IMR-90 (cell line): Measurements from ENCODE around the gene BEGAIN. TPM values are rescaled to one million over a fixed set of nuclear protein-coding genes. Genes with fewer than 3 reads are reported as not detected.

Experiments
- ATAC-seq: fragments of 200-7000 bp; cut with Tn5 transposase; 2 replicates; pipeline ENCODE4 v1.9.1; 2020; ENCODE audit warnings: low read depth, mild to moderate bottlenecking, moderate library complexity
- BruUV-seq: library from RNA; stranded (reverse); fragments of 400-500 nt; replicated peaks from 2 replicates; lab custom pipeline; 2021; lab: Mats Ljungman, UMichigan
- CTCF ChIA-PET: fragments of 300-600 bp; formaldehyde crosslinking; extraction: SDS; loops from one replicate; lab custom pipeline; 2021; ENCODE audit warnings: antibody characterized with exemption; lab: Yijun Ruan, JAX
- POLR2A ChIA-PET: fragments of 300-600 bp; sonication (Branson Sonifier 250); formaldehyde crosslinking; loops from one replicate; lab custom pipeline; 2022; ENCODE audit warnings: antibody characterized with exemption; ENCODE audit not compliant: unreplicated experiment; lab: Charles Lee
- DNase-seq: peaks from one replicate; pipeline ENCODE4 v3.0.0; 2013
- H2AFZ ChIP-seq: replicated peaks from 2 replicates; pipeline ENCODE3; 2013; ENCODE audit warnings: low read length, mild to moderate bottlenecking; ENCODE audit not compliant: poor library complexity
- H2AK5ac ChIP-seq: 2 replicates; pipeline ENCODE4 v1.6.1; 2013; ENCODE audit warnings: low read depth, low read length, inconsistent platforms
- H2AK9ac ChIP-seq: replicated peaks from 2 replicates; pipeline ENCODE3; 2013; ENCODE audit warnings: mild to moderate bottlenecking, low read depth, low read length, moderate library complexity; ENCODE audit not compliant: poor library complexity
- H2BK120ac ChIP-seq: 2 replicates; pipeline ENCODE4 v1.6.1; 2013; ENCODE audit warnings: low read depth, low read length, inconsistent platforms
- H2BK15ac ChIP-seq: 3 replicates; pipeline ENCODE4 v1.6.1; 2013; ENCODE audit warnings: low read depth, low read length, inconsistent platforms
- H2BK20ac ChIP-seq: 2 replicates; pipeline ENCODE4 v1.6.1; 2013; ENCODE audit warnings: low read depth, mild to moderate bottlenecking, inconsistent platforms, low read length, moderate library complexity
- H2BK5ac ChIP-seq: 2 replicates; pipeline ENCODE4 v1.6.1; 2013; ENCODE audit warnings: mild to moderate bottlenecking, low read depth, low read length, inconsistent platforms; ENCODE audit not compliant: poor library complexity, severe bottlenecking
- H3K14ac ChIP-seq: replicated peaks from 2 replicates; pipeline ENCODE4 v1.6.1; 2013; ENCODE audit warnings: low read depth, low read length, inconsistent platforms
- H3K18ac ChIP-seq: 2 replicates; pipeline ENCODE4 v1.6.1; 2013; ENCODE audit warnings: low read depth, low read length, control low read depth
- H3K23ac ChIP-seq: 2 replicates; pipeline ENCODE4 v1.6.1; 2013; ENCODE audit warnings: low read depth, low read length, inconsistent platforms
- H3K27ac ChIP-seq: 2 replicates; pipeline ENCODE4 v1.5.1; 2013; ENCODE audit warnings: mild to moderate bottlenecking, control low read depth, low read length; ENCODE audit not compliant: insufficient read depth
- H3K27me3 ChIP-seq: 2 replicates; pipeline ENCODE4 v1.6.1; 2013; ENCODE audit warnings: low read length; ENCODE audit not compliant: control insufficient read depth, insufficient read depth
- H3K36me3 ChIP-seq: 2 replicates; pipeline ENCODE4 v1.6.1; 2013; ENCODE audit warnings: low read length, mixed read lengths; ENCODE audit not compliant: control insufficient read depth, insufficient read depth
- H3K4ac ChIP-seq: 2 replicates; pipeline ENCODE4 v1.6.1; 2013; ENCODE audit warnings: low read depth, low read length, inconsistent platforms
- H3K4me1 ChIP-seq: 2 replicates; pipeline ENCODE4 v1.6.1; 2013; ENCODE audit warnings: low read length, mixed read lengths; ENCODE audit not compliant: control insufficient read depth, insufficient read depth
- H3K4me2 ChIP-seq: 2 replicates; pipeline ENCODE4 v1.6.1; 2013; ENCODE audit warnings: low read depth, mild to moderate bottlenecking, control low read depth, low read length, moderate library complexity
- H3K4me3 ChIP-seq: 2 replicates; pipeline ENCODE4 v1.5.1; 2013; ENCODE audit warnings: low read depth, mild to moderate bottlenecking, control low read depth, low read length, moderate library complexity; ENCODE audit not compliant: insufficient read depth
- H3K56ac ChIP-seq: 2 replicates; pipeline ENCODE4 v1.6.1; 2013; ENCODE audit warnings: low read length, inconsistent platforms; ENCODE audit not compliant: insufficient read depth; ENCODE audit errors: extremely low read depth
- H3K79me1 ChIP-seq, 2 experiments: 2 replicates each; pipeline ENCODE4 v1.6.1; 2013; ENCODE audit warnings: low read length in 2 of 2, inconsistent platforms in 1 of 2, low read depth in 1 of 2
- H3K9ac ChIP-seq: 2 replicates; pipeline ENCODE4 v1.6.1; 2013; ENCODE audit warnings: low read depth, low read length, control low read depth
- H3K9me1 ChIP-seq: 2 replicates; pipeline ENCODE4 v1.6.1; 2013; ENCODE audit warnings: low read length, inconsistent platforms; ENCODE audit not compliant: insufficient read depth
- H3K9me3 ChIP-seq: 2 replicates; pipeline ENCODE4 v1.6.1; 2013; ENCODE audit warnings: low read length; ENCODE audit not compliant: control insufficient read depth, insufficient read depth
- H4K20me1 ChIP-seq: 2 replicates; pipeline ENCODE4 v1.6.1; 2013; ENCODE audit warnings: low read length, inconsistent platforms; ENCODE audit not compliant: insufficient read depth
- H4K5ac ChIP-seq: 2 replicates; pipeline ENCODE4 v1.6.1; 2013; ENCODE audit warnings: mild to moderate bottlenecking, low read depth, low read length, control low read depth
- H4K8ac ChIP-seq, 2 experiments: 2 replicates each; pipeline ENCODE4 v1.6.1; 2013; ENCODE audit warnings: low read depth in 2 of 2, low read length in 2 of 2, control low read depth in 1 of 2, inconsistent platforms in 1 of 2
- H4K91ac ChIP-seq: 2 replicates; pipeline ENCODE4 v1.6.1; 2013; ENCODE audit warnings: low read depth, low read length, inconsistent platforms; ENCODE audit not compliant: insufficient read depth
- BHLHE40 ChIP-seq: fragments of 150-350 bp; IDR thresholded peaks from 2 replicates; pipeline ENCODE4 v1.6.1; 2016; ENCODE audit warnings: mild to moderate bottlenecking, low read depth, low read length
- CEBPB ChIP-seq: IDR thresholded peaks from 2 replicates; pipeline ENCODE4 v1.6.1; 2012; ENCODE audit warnings: low read depth, low read length, improper control_type of control experiment
- CHD1 ChIP-seq: IDR thresholded peaks from 2 replicates; pipeline ENCODE4 v1.6.1; 2012; ENCODE audit warnings: low read depth, low read length, improper control_type of control experiment
- FOS ChIP-seq: fragments of 150-350 bp; IDR thresholded peaks from 2 replicates; pipeline ENCODE4 v1.6.1; 2016; ENCODE audit warnings: low read depth, low read length
- MAFK ChIP-seq: IDR thresholded peaks from 2 replicates; pipeline ENCODE4 v1.6.1; 2012; ENCODE audit warnings: low read depth, low read length, improper control_type of control experiment
- MAZ ChIP-seq: IDR thresholded peaks from 2 replicates; pipeline ENCODE4 v1.6.1; 2012; ENCODE audit warnings: low read depth, mild to moderate bottlenecking, low read length, improper control_type of control experiment, moderate library complexity, borderline replicate concordance
- MXI1 ChIP-seq: IDR thresholded peaks from 2 replicates; pipeline ENCODE4 v1.6.1; 2012; ENCODE audit warnings: low read depth, mild to moderate bottlenecking, low read length, moderate library complexity, borderline replicate concordance
- NFE2L2 ChIP-seq: fragments of 150-350 bp; IDR thresholded peaks from 2 replicates; pipeline ENCODE4 v1.6.1; 2016; ENCODE audit warnings: low read depth, mild to moderate bottlenecking, low read length
- POLR2A ChIP-seq: IDR thresholded peaks from 2 replicates; pipeline ENCODE4 v1.6.1; 2012; ENCODE audit warnings: mild to moderate bottlenecking, low read depth, low read length
- RAD21 ChIP-seq: IDR thresholded peaks from 2 replicates; pipeline ENCODE4 v1.6.1; 2012; ENCODE audit warnings: low read length, improper control_type of control experiment
- RCOR1 ChIP-seq: IDR thresholded peaks from 2 replicates; pipeline ENCODE4 v1.6.1; 2012; ENCODE audit warnings: mild to moderate bottlenecking, low read length, improper control_type of control experiment; ENCODE audit not compliant: insufficient replicate concordance
- RFX5 ChIP-seq: IDR thresholded peaks from 2 replicates; pipeline ENCODE4 v1.8.0; 2012; ENCODE audit warnings: low read depth, mild to moderate bottlenecking, low read length, moderate library complexity
- SMC3 ChIP-seq: fragments of 150-350 bp; IDR thresholded peaks from 2 replicates; pipeline ENCODE4 v1.6.1; 2016; ENCODE audit warnings: low read depth, mild to moderate bottlenecking, antibody characterized with exemption, low read length, moderate library complexity
- WGBS, 2 experiments: methylation state at CpG; one replicate each; pipeline versions ENCODE4 v1.1.5 to v1.1.7; 2013; ENCODE audit warnings: missing lambda C conversion rate in 2 of 2; ENCODE audit not compliant: insufficient read length in 1 of 2; ENCODE audit errors: extremely low coverage in 2 of 2; 5-methylcytosine and 5-hydroxymethylcytosine counted together
- dilution Hi-C: fragments of 300-500 bp; cut with HindIII; formaldehyde crosslinking; loops from one replicate; pipeline ENCODE4 v1.14.3; 2018; ENCODE audit warnings: low sequenced_read_pairs; ENCODE audit not compliant: unreplicated experiment
- in situ Hi-C: fragments of 300-500 bp; cut with MboI; formaldehyde crosslinking; loops from 3 replicates; pipeline ENCODE4 v1.14.3; 2019; ENCODE audit warnings: low sequenced_read_pairs, inconsistent platforms, mixed read lengths
- intact Hi-C: fragments of 100-400 bp; cut with micrococcal nuclease; formaldehyde crosslinking; loops from 2 replicates; pipeline ENCODE4 v1.10.0; 2022
- polyA plus RNA-seq, 3 experiments: library from polyadenylated mRNA; depleted of rRNA; stranded (reverse); fragments of >200 nt; gene quantifications; 2 replicates each; pipeline ENCODE4 v1.2.3, GENCODE V29; 2012; ENCODE audit warnings: low replicate concordance in 1 of 3
- total RNA-seq: library from RNA; depleted of rRNA; stranded (reverse); fragments of >200 nt; gene quantifications from 2 replicates; pipeline ENCODE4 v1.2.3, GENCODE V29; 2012
- TF ChIP-seq, protein P1 (sequence below): fragments of 150-350 bp; IDR thresholded peaks from 2 replicates; pipeline ENCODE4 v1.6.1; 2017; ENCODE audit warnings: mild to moderate bottlenecking, antibody characterized with exemption, low read length, low read depth
- TF ChIP-seq, protein P2 (sequence below): conservative IDR thresholded peaks from 2 replicates; pipeline ENCODE4 v1.5.1; 2012; ENCODE audit warnings: mild to moderate bottlenecking, low read depth, low read length, improper control_type of control experiment
- TF ChIP-seq, protein P3 (sequence below): fragments of 150-350 bp; IDR thresholded peaks from 2 replicates; pipeline ENCODE4 v1.6.1; 2016; ENCODE audit warnings: low read depth, mild to moderate bottlenecking, low read length, moderate library complexity, borderline replicate concordance

The BEGAIN gene
- total and polyA plus RNA-seq, 2 of the 4 experiments (the other 2 are of a cell fraction): 0.18 to 0.99 TPM

DNA sequence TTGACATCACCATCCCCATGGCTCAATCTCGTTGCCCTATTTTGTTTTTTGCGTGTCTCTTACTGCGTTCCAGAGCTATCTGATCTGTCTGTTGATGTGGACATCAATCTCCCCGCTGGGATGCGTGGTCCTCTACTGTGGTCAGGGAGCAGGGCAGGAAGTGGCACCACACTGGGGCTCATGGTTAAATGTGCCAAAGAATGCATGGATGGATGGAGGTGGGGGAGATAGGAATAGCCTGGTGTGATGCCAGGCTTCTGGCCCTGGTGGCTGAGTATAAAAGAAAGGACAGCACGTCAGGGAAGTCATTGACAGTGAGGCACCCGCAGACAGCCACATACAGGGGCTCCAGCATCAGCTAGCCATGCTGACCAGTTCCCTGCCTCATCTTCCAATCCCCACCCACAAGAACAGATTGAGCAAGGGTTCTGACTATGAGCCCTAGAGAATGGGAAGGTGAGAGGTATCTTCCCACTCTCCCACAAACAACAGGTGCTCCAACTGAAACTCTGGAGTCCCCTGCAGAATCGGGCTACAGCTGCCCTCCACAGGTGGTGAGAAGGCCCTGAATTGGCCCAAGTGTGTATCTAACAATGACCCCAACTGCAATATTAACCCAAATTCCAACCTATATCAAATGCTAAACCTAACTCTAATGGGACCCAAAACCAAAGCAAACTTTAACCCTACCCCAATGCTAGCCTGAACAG, 2.7 kb upstream of the BEGAIN start:
- dilution Hi-C loops (no loop called here), intact Hi-C loops (no loop called here), in situ Hi-C loops (no loop called here)
- Histone ChIP-seq H3K9me3 (no peaks in the 10 kb centered on the region), H2AK5ac (no peak overlapping the region), H2BK20ac (no peak overlapping the region), H2AK9ac (no peak overlapping the region), H2AFZ (no peak overlapping the region), H3K4me2 (no peak overlapping the region), H3K4me1 (no peaks in the 10 kb centered on the region), H2BK120ac (no peak overlapping the region), H4K5ac (no peak overlapping the region), H3K4me3 (no peak overlapping the region), H3K36me3 (no peaks in the 10 kb centered on the region), H3K27me3 (peaks cover 80% of the 10 kb centered on the region), H4K8ac (no peak overlapping the region), H2BK15ac (no peak overlapping the region), H3K79me1 (no peaks in the 10 kb centered on the region), H3K4ac (no peak overlapping the region), H4K91ac (no peak overlapping the region), H3K23ac (no peak overlapping the region), H3K18ac (no peak overlapping the region), H2BK5ac (no peak overlapping the region), H3K14ac (no peak overlapping the region), H4K20me1 (no peaks in the 10 kb centered on the region; the same call in 1 of the 2 replicates), H3K56ac (no peak overlapping the region), H3K27ac (no peak overlapping the region), H3K9me1 (no peaks in the 10 kb centered on the region), H3K9ac (no peak overlapping the region)
- ChIA-PET CTCF (no interaction called here), POLR2A (no interaction called here)
- TF ChIP-seq MAFK (no peak), RCOR1 (no peak), RAD21 (no peak), POLR2A (no peak), FOS (no peak), NFE2L2 (no peak), SMC3 (no peak), CEBPB (no peak), BHLHE40 (no peak), MAZ (no peak), RFX5 (no peak), MXI1 (no peak), CHD1 (no peak)
- TF ChIP-seq, protein P1, sequence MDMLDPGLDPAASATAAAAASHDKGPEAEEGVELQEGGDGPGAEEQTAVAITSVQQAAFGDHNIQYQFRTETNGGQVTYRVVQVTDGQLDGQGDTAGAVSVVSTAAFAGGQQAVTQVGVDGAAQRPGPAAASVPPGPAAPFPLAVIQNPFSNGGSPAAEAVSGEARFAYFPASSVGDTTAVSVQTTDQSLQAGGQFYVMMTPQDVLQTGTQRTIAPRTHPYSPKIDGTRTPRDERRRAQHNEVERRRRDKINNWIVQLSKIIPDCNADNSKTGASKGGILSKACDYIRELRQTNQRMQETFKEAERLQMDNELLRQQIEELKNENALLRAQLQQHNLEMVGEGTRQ: no peak
- TF ChIP-seq, protein P2, sequence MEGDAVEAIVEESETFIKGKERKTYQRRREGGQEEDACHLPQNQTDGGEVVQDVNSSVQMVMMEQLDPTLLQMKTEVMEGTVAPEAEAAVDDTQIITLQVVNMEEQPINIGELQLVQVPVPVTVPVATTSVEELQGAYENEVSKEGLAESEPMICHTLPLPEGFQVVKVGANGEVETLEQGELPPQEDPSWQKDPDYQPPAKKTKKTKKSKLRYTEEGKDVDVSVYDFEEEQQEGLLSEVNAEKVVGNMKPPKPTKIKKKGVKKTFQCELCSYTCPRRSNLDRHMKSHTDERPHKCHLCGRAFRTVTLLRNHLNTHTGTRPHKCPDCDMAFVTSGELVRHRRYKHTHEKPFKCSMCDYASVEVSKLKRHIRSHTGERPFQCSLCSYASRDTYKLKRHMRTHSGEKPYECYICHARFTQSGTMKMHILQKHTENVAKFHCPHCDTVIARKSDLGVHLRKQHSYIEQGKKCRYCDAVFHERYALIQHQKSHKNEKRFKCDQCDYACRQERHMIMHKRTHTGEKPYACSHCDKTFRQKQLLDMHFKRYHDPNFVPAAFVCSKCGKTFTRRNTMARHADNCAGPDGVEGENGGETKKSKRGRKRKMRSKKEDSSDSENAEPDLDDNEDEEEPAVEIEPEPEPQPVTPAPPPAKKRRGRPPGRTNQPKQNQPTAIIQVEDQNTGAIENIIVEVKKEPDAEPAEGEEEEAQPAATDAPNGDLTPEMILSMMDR: no peak
- TF ChIP-seq, protein P3, sequence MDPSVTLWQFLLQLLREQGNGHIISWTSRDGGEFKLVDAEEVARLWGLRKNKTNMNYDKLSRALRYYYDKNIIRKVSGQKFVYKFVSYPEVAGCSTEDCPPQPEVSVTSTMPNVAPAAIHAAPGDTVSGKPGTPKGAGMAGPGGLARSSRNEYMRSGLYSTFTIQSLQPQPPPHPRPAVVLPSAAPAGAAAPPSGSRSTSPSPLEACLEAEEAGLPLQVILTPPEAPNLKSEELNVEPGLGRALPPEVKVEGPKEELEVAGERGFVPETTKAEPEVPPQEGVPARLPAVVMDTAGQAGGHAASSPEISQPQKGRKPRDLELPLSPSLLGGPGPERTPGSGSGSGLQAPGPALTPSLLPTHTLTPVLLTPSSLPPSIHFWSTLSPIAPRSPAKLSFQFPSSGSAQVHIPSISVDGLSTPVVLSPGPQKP: no peak
- BruUV-seq: no TSS peak
- no peak for DNase-seq
- WGBS, 2 experiments: 78% methylated on average over 3 of the region's 8 CpGs; no CpG with 5 or more reads in 1 of the 2 experiments
- no peak for ATAC-seq
